SU-DHL-6 (cell line): Measurements from ENCODE around the gene ZNF773.

Experiments used
- H2AFZ ChIP-seq: fragments of 200-600 bp; sonication (generic); 2 replicates; pipeline ENCODE4 v1.6.1; 2014; ENCODE audit warnings: low read depth, mild to moderate bottlenecking, moderate library complexity, mixed read lengths, antibody characterized with exemption, low read length; ENCODE audit not compliant: severe bottlenecking
- H3F3A ChIP-seq: fragments of 200-600 bp; shearing (Covaris generic); 2 replicates; pipeline ENCODE4 v1.6.0; 2016; ENCODE audit warnings: antibody characterized with exemption, mild to moderate bottlenecking; ENCODE audit not compliant: insufficient read depth
- H3K27ac ChIP-seq: fragments of 200-600 bp; sonication (generic); 2 replicates; pipeline ENCODE4 v1.5.1; 2016; ENCODE audit warnings: low read depth, mild to moderate bottlenecking, low read length, moderate library complexity, mixed read lengths
- H3K27me3 ChIP-seq: fragments of 200-600 bp; sonication (generic), shearing (Covaris generic); 2 replicates; pipeline ENCODE4 v1.6.0; 2014; ENCODE audit warnings: mild to moderate bottlenecking, low read length
- H3K36me3 ChIP-seq: fragments of 200-600 bp; sonication (generic); 2 replicates; pipeline ENCODE4 v1.6.1; 2014; ENCODE audit warnings: mild to moderate bottlenecking, low read length, mixed read lengths
- H3K4me2 ChIP-seq: fragments of 300-600, 200-600 bp; shearing (Covaris generic), sonication (generic); 2 replicates; pipeline ENCODE4 v1.6.0; 2014; ENCODE audit warnings: low read length, low read depth, mild to moderate bottlenecking; ENCODE audit not compliant: poor library complexity, severe bottlenecking
- H3K4me3 ChIP-seq: fragments of 200-600 bp; sonication (generic); 2 replicates; pipeline ENCODE4 v1.5.1; 2014; ENCODE audit warnings: antibody characterized with exemption, low read length, mild to moderate bottlenecking, mixed read lengths; ENCODE audit not compliant: insufficient read depth, poor library complexity, severe bottlenecking
- H3K79me2 ChIP-seq: fragments of 200-600 bp; sonication (generic); 2 replicates; pipeline ENCODE4 v1.6.1; 2014; ENCODE audit warnings: mild to moderate bottlenecking, low read length, moderate library complexity; ENCODE audit not compliant: insufficient read depth
- H3K9ac ChIP-seq: fragments of 200-600 bp; sonication (generic); 2 replicates; pipeline ENCODE4 v1.7.0; 2014; ENCODE audit warnings: mild to moderate bottlenecking, low read length
- H3K9me2 ChIP-seq: fragments of 200-600 bp; sonication (generic); replicated peaks from 2 replicates; pipeline ENCODE4 v1.6.1; 2014; ENCODE audit warnings: low read length; ENCODE audit not compliant: insufficient read depth
- H3K9me3 ChIP-seq: fragments of 200-600 bp; sonication (generic); 2 replicates; pipeline ENCODE4 v1.6.1; 2014; ENCODE audit warnings: low read length, mixed read lengths; ENCODE audit not compliant: insufficient read depth
- H4K20me1 ChIP-seq: fragments of 200-600 bp; sonication (generic); 2 replicates; pipeline ENCODE4 v1.6.1; 2014; ENCODE audit warnings: low read depth, mild to moderate bottlenecking, antibody characterized with exemption, low read length, moderate library complexity, mixed read lengths
- EZH2phosphoT487 ChIP-seq: fragments of 200-600 bp; sonication (generic), shearing (Covaris generic); conservative IDR thresholded peaks from 2 replicates; pipeline ENCODE4 v1.6.1; 2018; ENCODE audit warnings: mild to moderate bottlenecking, antibody characterized with exemption, low read length, moderate library complexity, mixed read lengths
- TF ChIP-seq, protein P1 (sequence below): fragments of 200-600 bp; sonication (generic); IDR thresholded peaks from one replicate; pipeline ENCODE4 v1.5.1; 2017; ENCODE audit warnings: antibody characterized with exemption, mild to moderate bottlenecking, low read length, moderate library complexity; ENCODE audit not compliant: insufficient read depth, poor library complexity, severe bottlenecking

ZNF773 gene

DNA sequence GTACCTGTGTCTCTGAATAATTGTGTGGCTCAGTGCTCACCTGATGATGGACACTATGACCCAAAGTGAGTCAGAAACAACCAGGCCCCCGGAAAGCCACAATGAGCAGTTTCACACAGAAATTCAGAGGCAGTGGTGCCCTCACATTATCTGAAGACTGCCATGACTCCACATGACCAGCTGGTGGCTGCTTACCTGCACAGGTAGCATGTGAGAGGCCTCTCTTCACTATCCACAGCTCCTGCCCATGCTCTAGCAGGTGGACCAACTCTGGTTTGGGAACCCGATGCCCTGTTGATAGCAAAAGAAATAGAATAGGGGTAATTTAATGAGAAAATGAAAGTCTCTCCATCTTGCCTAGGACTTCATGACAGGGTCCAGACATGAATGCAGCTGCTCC, 52.7 kb downstream of the ZNF773 start:
- Histone ChIP-seq H3K4me3 (no peak overlapping the region), H3K79me2 (no peaks in the 10 kb centered on the region), H3K4me2 (no peak overlapping the region), H4K20me1 (no peaks in the 10 kb centered on the region), H3K9me2 (no peaks in the 10 kb centered on the region), H2AFZ (no peak overlapping the region), H3K9ac (no peak overlapping the region), H3K36me3 (peaks cover 23% of the 10 kb centered on the region), H3K27ac (no peak overlapping the region), H3K27me3 (no peaks in the 10 kb centered on the region), H3K9me3 (peaks cover 8% of the 10 kb centered on the region; the same call in 1 of the 2 replicates), H3F3A (no peaks in the 10 kb centered on the region)
- TF ChIP-seq EZH2phosphoT487: no peak
- TF ChIP-seq, protein P1, sequence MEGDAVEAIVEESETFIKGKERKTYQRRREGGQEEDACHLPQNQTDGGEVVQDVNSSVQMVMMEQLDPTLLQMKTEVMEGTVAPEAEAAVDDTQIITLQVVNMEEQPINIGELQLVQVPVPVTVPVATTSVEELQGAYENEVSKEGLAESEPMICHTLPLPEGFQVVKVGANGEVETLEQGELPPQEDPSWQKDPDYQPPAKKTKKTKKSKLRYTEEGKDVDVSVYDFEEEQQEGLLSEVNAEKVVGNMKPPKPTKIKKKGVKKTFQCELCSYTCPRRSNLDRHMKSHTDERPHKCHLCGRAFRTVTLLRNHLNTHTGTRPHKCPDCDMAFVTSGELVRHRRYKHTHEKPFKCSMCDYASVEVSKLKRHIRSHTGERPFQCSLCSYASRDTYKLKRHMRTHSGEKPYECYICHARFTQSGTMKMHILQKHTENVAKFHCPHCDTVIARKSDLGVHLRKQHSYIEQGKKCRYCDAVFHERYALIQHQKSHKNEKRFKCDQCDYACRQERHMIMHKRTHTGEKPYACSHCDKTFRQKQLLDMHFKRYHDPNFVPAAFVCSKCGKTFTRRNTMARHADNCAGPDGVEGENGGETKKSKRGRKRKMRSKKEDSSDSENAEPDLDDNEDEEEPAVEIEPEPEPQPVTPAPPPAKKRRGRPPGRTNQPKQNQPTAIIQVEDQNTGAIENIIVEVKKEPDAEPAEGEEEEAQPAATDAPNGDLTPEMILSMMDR: no peak

GRCh38 chr19:57557659-57558058, 57.9 kb downstream of the ZNF773 start:
- no peaks in the 10 kb centered on the region for H3K9me2 ChIP-seq
- no peak for TF ChIP-seq EZH2phosphoT487
- TF ChIP-seq, protein P1: no peak
- H3K79me2 ChIP-seq: peaks cover 6% of the 10 kb centered on the region; the same call in 1 of the 2 replicates
- H4K20me1 ChIP-seq: no peaks in the 10 kb centered on the region
- no peak overlapping the region for H3K4me2 ChIP-seq
- no peak overlapping the region for H3K27ac ChIP-seq
- no peak overlapping the region for H2AFZ ChIP-seq
- peaks cover 18% of the 10 kb centered on the region; the same call in 1 of the 2 replicates for H3K9me3 ChIP-seq
- no peaks in the 10 kb centered on the region for H3F3A ChIP-seq
- peaks cover 5% of the 10 kb centered on the region; the same call in 1 of the 2 replicates for H3K36me3 ChIP-seq
- H3K4me3 ChIP-seq: no peak overlapping the region
- no peaks in the 10 kb centered on the region for H3K27me3 ChIP-seq
- H3K9ac ChIP-seq: no peak overlapping the region
